Adrenal gland (tissue), 5 donors: ENCODE data around the gene ZCCHC3.

ENCODE experiments used
- POLR2A ChIP-seq, 2 donors: fragments of 450-650 bp; IDR thresholded peaks; one replicate each; pipeline ENCODE4 v1.6.1; 2017; ENCODE audit warnings: antibody characterized with exemption in 2 of 2, mild to moderate bottlenecking in 2 of 2, moderate library complexity in 1 of 2
- TF ChIP-seq, protein P1 (sequence below), 6 experiments: fragments of 450-650 bp in 4 of 6; fragments of 200-600 bp in 2 of 6; sonication (generic) in 1 of 6; IDR thresholded peaks; 1 replicate in 5 of 6; 2 replicates in 1 of 6; pipeline versions ENCODE4 v1.5.1 to v1.8.0; 2016 to 2021; ENCODE audit warnings: antibody characterized with exemption in 6 of 6, mild to moderate bottlenecking in 2 of 6, moderate library complexity in 1 of 6
- donor health status: DM: no; HTN: no; CAD: no.

DNA sequence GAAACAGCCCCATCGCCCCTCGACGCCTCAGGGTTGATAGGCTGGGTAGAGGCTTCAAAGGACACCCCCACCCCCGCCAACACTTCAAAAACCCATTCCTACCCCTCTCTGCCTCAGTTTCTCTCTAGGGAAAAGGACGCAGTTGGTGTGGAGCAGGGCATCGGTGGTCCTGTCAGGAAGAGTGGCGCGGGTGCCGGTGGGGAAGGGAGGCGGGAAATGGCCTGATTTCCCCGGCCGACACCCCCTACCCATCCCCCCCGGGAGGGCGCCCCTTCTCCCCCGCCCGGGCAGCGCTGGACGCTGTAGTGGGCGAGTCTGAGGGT, 49.9 kb downstream of the ZCCHC3 start:
- TF ChIP-seq, protein P1, sequence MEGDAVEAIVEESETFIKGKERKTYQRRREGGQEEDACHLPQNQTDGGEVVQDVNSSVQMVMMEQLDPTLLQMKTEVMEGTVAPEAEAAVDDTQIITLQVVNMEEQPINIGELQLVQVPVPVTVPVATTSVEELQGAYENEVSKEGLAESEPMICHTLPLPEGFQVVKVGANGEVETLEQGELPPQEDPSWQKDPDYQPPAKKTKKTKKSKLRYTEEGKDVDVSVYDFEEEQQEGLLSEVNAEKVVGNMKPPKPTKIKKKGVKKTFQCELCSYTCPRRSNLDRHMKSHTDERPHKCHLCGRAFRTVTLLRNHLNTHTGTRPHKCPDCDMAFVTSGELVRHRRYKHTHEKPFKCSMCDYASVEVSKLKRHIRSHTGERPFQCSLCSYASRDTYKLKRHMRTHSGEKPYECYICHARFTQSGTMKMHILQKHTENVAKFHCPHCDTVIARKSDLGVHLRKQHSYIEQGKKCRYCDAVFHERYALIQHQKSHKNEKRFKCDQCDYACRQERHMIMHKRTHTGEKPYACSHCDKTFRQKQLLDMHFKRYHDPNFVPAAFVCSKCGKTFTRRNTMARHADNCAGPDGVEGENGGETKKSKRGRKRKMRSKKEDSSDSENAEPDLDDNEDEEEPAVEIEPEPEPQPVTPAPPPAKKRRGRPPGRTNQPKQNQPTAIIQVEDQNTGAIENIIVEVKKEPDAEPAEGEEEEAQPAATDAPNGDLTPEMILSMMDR (IDR thresholded peaks at IDR 0.05) = no peak
- no peak for TF ChIP-seq POLR2A (IDR thresholded peaks at IDR 0.05)
